Hepatocyte (in vitro differentiated cells): ENCODE measurements around the gene BMP7.

Experiments
- CTCF ChIP-seq: fragments of 200-600 bp; sonication (generic); IDR thresholded peaks from 2 replicates; pipeline ENCODE4 v1.5.1; 2016; ENCODE audit warnings: antibody characterized with exemption, mild to moderate bottlenecking; ENCODE audit not compliant: poor library complexity
- EZH2 ChIP-seq: fragments of 200-600 bp; sonication (generic); IDR thresholded peaks from 2 replicates; pipeline ENCODE4 v1.6.1; 2016; ENCODE audit warnings: antibody characterized with exemption, mild to moderate bottlenecking, borderline replicate concordance
- EZH2phosphoT487 ChIP-seq: fragments of 200-600 bp; sonication (generic); IDR thresholded peaks from one replicate; pipeline ENCODE4 v1.6.1; 2018; ENCODE audit warnings: antibody characterized with exemption, mild to moderate bottlenecking, low read depth, moderate library complexity; ENCODE audit not compliant: unreplicated experiment, severe bottlenecking

- TF ChIP-seq CTCF: no peak
- TF ChIP-seq EZH2: no peak
- TF ChIP-seq EZH2phosphoT487: no peak
Observed at GRCh38 chr20:57148263-57148662, 118.2 kb downstream of the BMP7 start.
